Right lobe of liver (tissue), 4 donors: ENCODE data around the gene INSR.

ENCODE experiments used
- CTCF ChIP-seq, 4 donors: fragments of 200-600 bp in 3 of 4; fragments of 450-650 bp in 1 of 4; IDR thresholded peaks; one replicate each; pipeline versions ENCODE4 v1.5.1 to v1.8.0; 2016 to 2022; ENCODE audit warnings: antibody characterized with exemption in 4 of 4, mild to moderate bottlenecking in 2 of 4
- POLR2A ChIP-seq: fragments of 450-650 bp; IDR thresholded peaks from one replicate; pipeline ENCODE4 v1.6.1; 2017; ENCODE audit warnings: antibody characterized with exemption, mild to moderate bottlenecking
- donor health status: DM: no; HTN: no; CAD: no.
- donor health status: DM: no; HTN: no; CAD: no.
- donor health status: DM: no; HTN: yes; CAD: no.

DNA sequence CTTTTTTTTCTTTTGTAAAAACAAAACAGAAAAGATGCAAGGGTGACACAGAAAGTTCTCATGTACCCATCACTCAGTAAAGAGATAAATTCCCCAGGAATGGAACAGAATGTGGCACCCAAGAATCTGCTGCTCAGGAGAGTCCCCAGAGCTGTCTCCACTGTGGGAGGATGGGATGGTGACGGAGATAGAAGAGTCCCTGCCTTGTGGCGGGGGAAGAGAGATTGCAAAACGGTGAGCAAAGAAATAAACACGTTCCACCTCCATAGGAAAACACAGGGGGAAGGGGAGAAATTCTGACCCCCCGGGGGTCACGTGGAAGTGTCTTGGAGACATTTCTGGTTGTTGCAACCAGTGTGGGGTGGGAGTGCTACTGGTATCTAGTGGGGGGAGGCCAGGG, 76.4 kb downstream of the INSR start:
- no peak for TF ChIP-seq CTCF (IDR thresholded peaks at IDR 0.05)
- TF ChIP-seq POLR2A: no peak
